ENCODE data around the gene RBBP5.
"Not testable (repeated sequence)": the region's sequence is repeated elsewhere in the genome, so short reads cannot be mapped to it uniquely, and the experiment has no call there.

The RBBP5 gene

GRCh38 chr1:205161076-205161475, 39.3 kb upstream of the RBBP5 start:
- no peak for TF ChIP-seq CTCF (IDR thresholded peaks at IDR 0.05; ENCODE audit: low read depth, low read length)
- no peak overlapping the region for H3K4me3 ChIP-seq (ENCODE audit: low read depth, low read length)

- no peak for TF ChIP-seq CTCF (IDR thresholded peaks at IDR 0.05; ENCODE audit: low read depth, low read length)
- H3K4me3 ChIP-seq (ENCODE audit: low read depth, low read length): no peak overlapping the region
These were observed 36.4 kb upstream of the RBBP5 start for GRCh38 chr1:205158048-205158616.

GRCh38 chr1:205155665-205156377, 34.0 kb upstream of the RBBP5 start:
- not testable (repeated sequence) for H3K4me3 ChIP-seq (ENCODE audit: low read depth, low read length)

- H3K4me3 ChIP-seq (ENCODE audit: low read depth, low read length): no peak overlapping the region
- TF ChIP-seq CTCF (IDR thresholded peaks at IDR 0.05; ENCODE audit: low read depth, low read length): no peak
These were observed 30.7 kb upstream of the RBBP5 start for GRCh38 chr1:205152505-205152904.

- no peak for TF ChIP-seq CTCF (IDR thresholded peaks at IDR 0.05; ENCODE audit: low read depth, low read length)
- no peak overlapping the region for H3K4me3 ChIP-seq (ENCODE audit: low read depth, low read length)
These were observed 29.1 kb upstream of the RBBP5 start for GRCh38 chr1:205150651-205151428.

GRCh38 chr1:205147191-205147835, 25.5 kb upstream of the RBBP5 start:
- no peak overlapping the region for H3K4me3 ChIP-seq (ENCODE audit: low read depth, low read length)
- no peak for TF ChIP-seq CTCF (IDR thresholded peaks at IDR 0.05; ENCODE audit: low read depth, low read length)

- no peak for TF ChIP-seq CTCF (IDR thresholded peaks at IDR 0.05; ENCODE audit: low read depth, low read length)
These were observed 23.0 kb upstream of the RBBP5 start for GRCh38 chr1:205144751-205145150.

More at GRCh38 chr1:205144751-205145150, 23.0 kb upstream of the RBBP5 start:
- no peak overlapping the region for H3K4me3 ChIP-seq (ENCODE audit: low read depth, low read length)
